H1 (cell line): ENCODE data around the gene FGF14. TPM values are rescaled to one million over a fixed set of nuclear protein-coding genes. Genes with fewer than 3 reads are reported as not detected.

ENCODE experiments used
- CTCF ChIA-PET: fragments of 300-600 bp; sonication (Branson Sonifier 250); formaldehyde crosslinking; loops from one replicate; lab custom pipeline; 2021; ENCODE audit not compliant: partially characterized antibody; lab: Charles Lee
- POLR2A ChIA-PET: fragments of 300-600 bp; sonication (Branson Sonifier 250); formaldehyde crosslinking; loops from one replicate; lab custom pipeline; 2021; ENCODE audit warnings: inconsistent platforms; ENCODE audit not compliant: partially characterized antibody; lab: Charles Lee
- DNase-seq, 2 experiments: peaks; one replicate each; pipeline versions ENCODE4 v3.0.0 to v3.0.0-alpha.2; 2010 to 2022; ENCODE audit warnings: low spot score in 2 of 2, low read depth in 1 of 2, mixed read lengths in 1 of 2
- FAIRE-seq: peaks from 2 replicates; lab custom pipeline; 2011; peaks lifted over from hg19 to GRCh38; lab: Jason Lieb, UNC
- H2AFZ ChIP-seq: 2 replicates; pipeline ENCODE4 v1.8.1; 2012; ENCODE audit warnings: low read length, inconsistent platforms
- H2AK5ac ChIP-seq: 2 replicates; pipeline ENCODE4 v1.6.1; 2013; ENCODE audit warnings: low read depth, low read length
- H2BK120ac ChIP-seq: replicated peaks from 2 replicates; pipeline ENCODE3; 2013; ENCODE audit warnings: low read depth, low read length, inconsistent platforms
- H2BK12ac ChIP-seq: 2 replicates; pipeline ENCODE4 v1.6.1; 2013; ENCODE audit warnings: low read depth, low read length
- H2BK15ac ChIP-seq: 2 replicates; pipeline ENCODE4 v1.6.1; 2013; ENCODE audit warnings: low read length
- H2BK20ac ChIP-seq: 2 replicates; pipeline ENCODE4 v1.6.1; 2013; ENCODE audit warnings: low read length
- H2BK5ac ChIP-seq: 2 replicates; pipeline ENCODE4 v1.6.1; 2013; ENCODE audit warnings: low read depth, low read length
- H3K14ac ChIP-seq: 2 replicates; pipeline ENCODE4 v1.6.1; 2013; ENCODE audit warnings: inconsistent platforms; ENCODE audit not compliant: insufficient read length
- H3K18ac ChIP-seq: 2 replicates; pipeline ENCODE4 v1.6.1; 2013; ENCODE audit warnings: low read length; ENCODE audit errors: extremely low read depth
- H3K23ac ChIP-seq: 2 replicates; pipeline ENCODE4 v1.6.1; 2013; ENCODE audit warnings: inconsistent platforms; ENCODE audit not compliant: insufficient read length
- H3K23me2 ChIP-seq: 2 replicates; pipeline ENCODE4 v1.6.1; 2013; ENCODE audit warnings: low read depth, low read length
- H3K27ac ChIP-seq: 2 replicates; pipeline ENCODE4 v1.6.1; 2011; ENCODE audit warnings: low read depth, low read length, inconsistent platforms
- H3K27me3 ChIP-seq, 4 experiments: replicated peaks in 1 of 4; 1 replicate in 1 of 4; 2 replicates in 3 of 4; pipeline versions ENCODE4 v1.6.1 to v1.8.1; 2011 to 2013; ENCODE audit warnings: low read length in 3 of 4, mild to moderate bottlenecking in 3 of 4, inconsistent platforms in 2 of 4, mixed read lengths in 2 of 4, moderate library complexity in 1 of 4; ENCODE audit not compliant: control insufficient read depth in 3 of 4, insufficient read depth in 3 of 4; ENCODE audit errors: extremely low read depth in 1 of 4
- H3K36me3 ChIP-seq, 4 experiments: 2 replicates each; pipeline versions ENCODE4 v1.6.1 to v1.8.1; 2011 to 2013; ENCODE audit warnings: mild to moderate bottlenecking in 4 of 4, low read length in 3 of 4, moderate library complexity in 2 of 4, control low read depth in 1 of 4, inconsistent platforms in 1 of 4; ENCODE audit not compliant: insufficient read depth in 4 of 4, control insufficient read depth in 2 of 4
- H3K4ac ChIP-seq: replicated peaks from 2 replicates; pipeline ENCODE3; 2013; ENCODE audit warnings: low read length, low read depth, mixed read lengths, inconsistent platforms; ENCODE audit not compliant: insufficient read length
- H3K4me1 ChIP-seq, 4 experiments: replicated peaks in 1 of 4; 1 replicate in 1 of 4; 2 replicates in 3 of 4; pipeline versions ENCODE4 v1.6.1 to v1.8.1; 2011 to 2013; ENCODE audit warnings: low read length in 3 of 4, inconsistent platforms in 2 of 4, mixed read lengths in 1 of 4; ENCODE audit not compliant: insufficient read depth in 4 of 4, control insufficient read depth in 3 of 4
- H3K4me2 ChIP-seq, 2 experiments: 2 replicates each; pipeline versions ENCODE4 v1.6.1 to v1.8.1; 2011 to 2013; ENCODE audit warnings: low read depth in 2 of 2, low read length in 2 of 2, control low read depth in 1 of 2, inconsistent platforms in 1 of 2, mild to moderate bottlenecking in 1 of 2; ENCODE audit not compliant: insufficient read depth in 1 of 2
- H3K4me3 ChIP-seq, 4 experiments: fragments of 200-600, 300-600 bp in 1 of 4; sonication (generic), shearing (Covaris generic), sonication (Bioruptor Twin) in 1 of 4; 2 replicates each; pipeline versions ENCODE4 v1.5.1 to v1.8.1; 2011 to 2016; ENCODE audit warnings: low read length in 4 of 4, low read depth in 3 of 4, control low read depth in 2 of 4, inconsistent platforms in 2 of 4, mild to moderate bottlenecking in 2 of 4, mixed read lengths in 1 of 4, moderate library complexity in 1 of 4; ENCODE audit not compliant: insufficient read depth in 2 of 4; ENCODE audit errors: extremely low read depth in 1 of 4
- H3K56ac ChIP-seq: replicated peaks from 2 replicates; pipeline ENCODE3; 2013; ENCODE audit warnings: low read depth, mild to moderate bottlenecking, mixed read lengths, low read length, inconsistent platforms; ENCODE audit not compliant: insufficient read length
- H3K79me1 ChIP-seq: 2 replicates; pipeline ENCODE4 v1.6.1; 2013; ENCODE audit warnings: low read depth, low read length, control low read depth
- H3K79me2 ChIP-seq, 2 experiments: 2 replicates each; pipeline versions ENCODE4 v1.6.1 to v1.8.1; 2012 to 2013; ENCODE audit warnings: low read length in 2 of 2, mild to moderate bottlenecking in 2 of 2, inconsistent platforms in 1 of 2; ENCODE audit not compliant: insufficient read depth in 2 of 2, control insufficient read depth in 1 of 2
- H3K9ac ChIP-seq, 4 experiments: replicated peaks in 1 of 4; 1 replicate in 1 of 4; 2 replicates in 3 of 4; pipeline versions ENCODE4 v1.6.1 to v1.8.1; 2011 to 2013; ENCODE audit warnings: low read depth in 3 of 4, low read length in 3 of 4, control low read depth in 2 of 4, mild to moderate bottlenecking in 2 of 4, moderate library complexity in 2 of 4, inconsistent platforms in 1 of 4; ENCODE audit errors: extremely low read depth in 1 of 4
- H3K9me3 ChIP-seq, 2 experiments: 2 replicates each; pipeline versions ENCODE4 v1.6.1 to v1.8.1; 2012 to 2013; ENCODE audit warnings: mild to moderate bottlenecking in 2 of 2, moderate library complexity in 2 of 2, control low read depth in 1 of 2, inconsistent platforms in 1 of 2, low read depth in 1 of 2, low read length in 1 of 2, mixed read lengths in 1 of 2; ENCODE audit not compliant: insufficient read depth in 2 of 2
- H4K20me1 ChIP-seq, 2 experiments: replicated peaks in 1 of 2; 2 replicates each; pipeline versions ENCODE3 to v1.8.1; 2011 to 2013; ENCODE audit warnings: inconsistent platforms in 2 of 2, low read length in 2 of 2, mild to moderate bottlenecking in 1 of 2; ENCODE audit not compliant: insufficient read depth in 2 of 2, control insufficient read depth in 1 of 2
- H4K5ac ChIP-seq: 2 replicates; pipeline ENCODE4 v1.6.1; 2013; ENCODE audit warnings: low read length, low read depth, mixed read lengths, inconsistent platforms; ENCODE audit not compliant: insufficient read length
- H4K8ac ChIP-seq: 2 replicates; pipeline ENCODE4 v1.8.0; 2013; ENCODE audit warnings: mild to moderate bottlenecking, moderate library complexity, low read length, inconsistent platforms; ENCODE audit not compliant: insufficient read depth; ENCODE audit errors: extremely low read depth
- H4K91ac ChIP-seq: replicated peaks from 2 replicates; pipeline ENCODE3; 2013; ENCODE audit warnings: low read length, mixed read lengths, inconsistent platforms; ENCODE audit not compliant: insufficient read length
- RAD21 ChIP-seq, 2 experiments: IDR thresholded peaks in 1 of 2; conservative IDR thresholded peaks in 1 of 2; 2 replicates each; pipeline ENCODE4 v1.6.1; 2011; ENCODE audit warnings: low read depth in 2 of 2, low read length in 2 of 2, improper control_type of control experiment in 1 of 2, inconsistent platforms in 1 of 2, mild to moderate bottlenecking in 1 of 2, moderate library complexity in 1 of 2
- WGBS, 2 experiments: shearing (Covaris generic) in 1 of 2; methylation state at CpG; one replicate each; pipeline versions ENCODE4 v1.1.6 to v1.1.7; 2013 to 2015; ENCODE audit warnings: low lambda C conversion rate in 2 of 2, mixed read lengths in 2 of 2, inconsistent platforms in 1 of 2, low coverage in 1 of 2, missing lambda C conversion rate in 1 of 2; ENCODE audit not compliant: insufficient replicate concordance in 2 of 2, insufficient coverage in 1 of 2, insufficient read length in 1 of 2; ENCODE audit errors: extremely low coverage in 1 of 2, missing lambda C conversion rate in 1 of 2; 5-methylcytosine and 5-hydroxymethylcytosine counted together
- polyA plus RNA-seq, 7 experiments: library from polyadenylated mRNA; depleted of rRNA in 3 of 7; stranded (reverse) in 5 of 7; unstranded in 2 of 7; fragments of >200 nt in 5 of 7; fragments of 200-250 nt in 2 of 7; gene quantifications; 1 replicate in 5 of 7; 2 replicates in 1 of 7; 4 replicates in 1 of 7; pipeline versions ENCODE4 v1.2.1 to v1.2.3, GENCODE V29; 2011 to 2013; ENCODE audit warnings: missing spikeins in 2 of 7, mixed read lengths in 2 of 7
- total RNA-seq: library from RNA; stranded (reverse); fragmentation: NEBNext Ultra II Directional; extraction: Animal tissue kit (Norgen Biotek cat#: 25700); gene quantifications from 2 replicates; pipeline ENCODE4 v1.2.1, GENCODE V29; 2021

Gene FGF14
- total and polyA plus RNA-seq, 2 of the 8 experiments (the other 6 are each of a cell fraction or from before 2014, with no cell fraction given), result 0.05 to 0.58 TPM

DNA sequence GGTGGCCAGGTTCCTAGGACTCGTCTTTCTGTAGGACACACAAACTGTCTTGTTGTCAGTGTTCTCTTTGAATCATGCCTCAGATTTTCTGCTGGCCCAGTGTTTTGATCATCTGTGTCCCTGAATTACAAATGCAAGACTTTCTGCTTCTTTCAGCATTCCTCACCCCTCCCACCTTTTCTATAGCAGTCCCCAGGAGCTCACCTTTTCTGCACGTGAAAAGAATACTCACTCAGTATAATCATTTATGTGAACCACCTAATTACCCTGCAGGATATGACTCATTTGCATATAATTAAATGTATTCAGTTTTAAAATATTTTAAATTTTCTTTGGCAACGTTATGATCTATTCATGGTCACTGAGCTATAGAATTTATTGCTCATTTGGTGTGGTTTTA lies 560.1 kb downstream of the FGF14 start:
- Histone ChIP-seq H3K36me3 (no peaks in the 10 kb centered on the region), H4K91ac (no peak overlapping the region), H3K27me3 (no peaks in the 10 kb centered on the region), H3K79me2 (no peaks in the 10 kb centered on the region), H3K27ac (no peak overlapping the region), H3K9ac (no peak overlapping the region; a peak in 1 of 7 replicates), H2BK5ac (peak overlapping the region; percentile 62; the same call in 1 of the 2 replicates), H3K18ac (peak overlapping the region; percentile 71; the same call in 1 of the 2 replicates), H3K4me1 (peaks cover 2 to 10% (median 7%) of the 10 kb centered on the region in 4 experiments; a peak in 6 of 7 replicates), H3K4ac (no peak overlapping the region), H3K79me1 (no peaks in the 10 kb centered on the region), H3K14ac (no peak overlapping the region), H2AK5ac (no peak overlapping the region), H2BK20ac (peak overlapping the region; percentile 29; the same call in 1 of the 2 replicates), H2BK12ac (no peak overlapping the region), H2AFZ (peak overlapping the region; percentile 87; the same call in 1 of the 2 replicates), H3K56ac (no peak overlapping the region), H3K4me2 (peak overlapping the region in 1 of 2 experiments; percentile 41; a peak in 2 of 4 replicates), H3K23ac (no peak overlapping the region), H3K9me3 (no peaks in the 10 kb centered on the region), H3K23me2 (no peaks in the 10 kb centered on the region), H4K20me1 (no peaks in the 10 kb centered on the region), H4K8ac (no peak overlapping the region), H4K5ac (no peak overlapping the region), H3K4me3 (0 out of 8 replicates have a peak overlapping the region, but pooled peaks of 1 of the 4 experiments have one; percentile 16), H2BK15ac (no peak overlapping the region), H2BK120ac (no peak overlapping the region)
- ChIA-PET CTCF (interaction anchor here (1.0 kb wide), 1 partner anchor 35 kb away, joined by 3 read pairs; no protein-coding TSS in a partner anchor), POLR2A (no interaction called here)
- no peak for TF ChIP-seq RAD21 (IDR thresholded peaks at IDR 0.05 in 1 of 2, conservative IDR thresholded peaks at IDR 0.05 in 1 of 2; ENCODE audit: low read depth in 2 of 2, low read length in 2 of 2)
- WGBS, 2 experiments, result 30% methylated on average over 3 of the region's 3 CpGs; no CpG with 5 or more reads in 1 of the 2 experiments
- no peak for FAIRE-seq
- DNase-seq, result no peak
